GM21447 (cell line): ENCODE measurements around the gene ACOX1.

ENCODE experiments used
- ATAC-seq: cut with Tn5 transposase; IDR thresholded peaks from one replicate; pipeline ENCODE4 v1.9.1; 2021; ENCODE audit not compliant: unreplicated experiment

Gene ACOX1

GRCh38 chr17:76008630-76009425 is 29.9 kb upstream of the ACOX1 start:
- no peak for ATAC-seq

- ATAC-seq = no peak
Measured at GRCh38 chr17:76008208-76008607, 29.2 kb upstream of the ACOX1 start.

DNA sequence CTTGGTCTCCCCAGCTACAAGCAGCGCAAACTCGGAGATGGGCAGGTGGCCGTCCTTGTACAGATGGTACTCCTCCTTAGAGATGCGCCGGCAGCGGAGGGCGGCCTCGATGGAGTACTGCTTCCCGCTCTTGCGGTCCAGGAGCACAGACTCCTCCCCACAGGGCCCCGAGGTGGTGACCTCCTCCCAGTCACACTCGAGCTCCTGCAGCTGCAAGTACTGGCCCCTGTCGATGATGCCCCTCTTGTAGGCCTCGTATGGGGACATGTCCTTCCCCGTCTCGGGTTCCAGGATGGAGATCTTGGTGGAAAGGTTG is 28.8 kb upstream of the ACOX1 start:
- ATAC-seq = no peak

- ATAC-seq = no peak
Measured at GRCh38 chr17:76007131-76007849, 28.3 kb upstream of the ACOX1 start.

DNA sequence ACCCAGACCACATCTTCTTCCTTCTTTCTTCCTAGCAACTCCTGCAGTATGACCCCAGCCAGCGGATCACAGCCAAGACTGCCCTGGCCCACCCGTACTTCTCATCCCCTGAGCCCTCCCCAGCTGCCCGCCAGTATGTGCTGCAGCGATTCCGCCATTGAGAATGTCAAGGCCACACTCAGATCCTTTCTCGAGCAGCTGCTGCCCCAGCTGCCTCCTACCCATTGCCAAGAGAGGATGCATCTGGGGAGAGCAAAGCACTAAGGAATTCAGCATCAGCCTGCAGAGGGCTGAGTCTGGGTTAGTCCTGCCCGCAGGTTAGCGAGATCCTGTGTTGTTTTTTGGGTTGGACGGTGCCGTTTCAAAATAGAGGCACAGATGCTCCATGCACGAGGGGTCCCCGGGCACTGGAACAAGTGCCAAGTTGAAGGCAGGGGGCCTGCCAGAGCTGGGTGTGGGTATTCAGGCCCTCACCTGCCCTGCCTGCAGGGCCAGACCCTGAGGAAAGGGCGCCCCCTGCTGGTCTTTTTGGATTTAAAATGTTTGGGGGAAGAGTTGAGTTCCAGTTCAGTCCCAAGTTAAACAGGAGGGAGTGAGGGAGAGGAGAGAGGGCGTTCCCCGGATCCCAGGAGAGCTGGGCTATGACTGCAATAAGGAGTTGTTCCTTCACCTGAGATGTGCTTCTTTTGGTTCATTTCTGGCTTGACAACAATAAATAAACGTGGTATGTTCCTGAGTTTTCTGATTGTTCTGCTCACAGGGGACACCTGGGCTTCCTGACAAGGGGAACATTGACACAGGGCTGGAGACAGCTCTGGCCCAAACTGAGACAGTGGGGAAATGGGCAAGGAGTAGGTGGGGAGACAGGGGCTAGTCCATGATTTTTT is 26.5 kb upstream of the ACOX1 start:
- no peak for ATAC-seq

GRCh38 chr17:76004750-76005262 is 25.8 kb upstream of the ACOX1 start:
- ATAC-seq = no peak

DNA sequence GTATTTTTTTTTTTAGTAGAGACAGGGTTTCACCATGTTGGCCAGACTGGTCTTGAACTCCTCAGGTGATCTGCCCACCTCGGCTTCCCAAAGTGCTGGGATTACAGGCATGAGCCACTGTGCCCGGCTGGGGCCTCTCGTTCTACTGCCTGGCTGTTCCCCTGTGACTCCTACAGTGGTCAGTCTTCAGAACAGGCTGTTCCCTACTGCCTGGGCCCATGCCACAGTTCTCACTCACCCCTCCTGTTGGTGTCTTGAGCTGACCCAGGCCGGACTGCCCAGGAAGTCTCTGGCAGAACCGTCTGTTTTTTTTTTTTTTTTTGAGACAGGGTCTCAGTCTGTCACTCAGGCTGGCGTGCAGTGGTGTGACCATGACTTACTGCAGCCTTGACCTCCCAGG is 24.9 kb upstream of the ACOX1 start:
- ATAC-seq = no peak

- ATAC-seq = no peak
Measured at GRCh38 chr17:76002100-76002499, 23.1 kb upstream of the ACOX1 start.

- no peak for ATAC-seq
Measured at GRCh38 chr17:76000755-76001521, 22.0 kb upstream of the ACOX1 start, which contains the start of gene CDK3. Gene CDK3 (plus strand): TSS chr17:76000855. CDS start chr17:76001426, 571 bp downstream.

GRCh38 chr17:76000016-76000754 is 21.2 kb upstream of the ACOX1 start:
- ATAC-seq = no peak

GRCh38 chr17:75998327-75998795 is 19.4 kb upstream of the ACOX1 start:
- no peak for ATAC-seq

- peak; percentile 60 for ATAC-seq
Measured at GRCh38 chr17:75996665-75997590, 18.0 kb upstream of the ACOX1 start.

GRCh38 chr17:75995385-75995925 is 16.5 kb upstream of the ACOX1 start:
- no peak for ATAC-seq

GRCh38 chr17:75994802-75995370 is 15.9 kb upstream of the ACOX1 start:
- no peak for ATAC-seq

GRCh38 chr17:75991396-75991795 is 12.4 kb upstream of the ACOX1 start:
- no peak for ATAC-seq

GRCh38 chr17:75987041-75987440 is 8.1 kb upstream of the ACOX1 start:
- no peak for ATAC-seq

DNA sequence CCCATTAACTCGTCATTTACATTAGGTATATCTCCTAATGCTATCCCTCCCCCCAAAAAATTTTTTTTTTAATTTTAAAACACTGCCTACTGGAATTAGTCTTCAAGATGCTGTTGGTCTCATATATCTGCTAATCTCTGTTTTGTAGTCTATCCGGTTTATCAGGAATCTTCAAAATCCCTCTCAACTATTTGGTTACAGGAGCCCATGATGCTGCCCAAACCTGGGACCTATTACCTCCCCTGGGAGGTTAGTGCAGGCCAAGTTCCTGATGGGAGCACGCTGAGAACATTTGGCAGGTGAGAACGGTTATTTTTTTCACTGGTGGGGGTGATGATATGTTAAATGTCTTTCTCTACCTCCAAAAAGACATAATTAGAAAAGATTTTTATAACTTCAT is 7.0 kb upstream of the ACOX1 start:
- ATAC-seq = no peak
